ENCODE data around the gene CNTN4.

The CNTN4 gene

GRCh38 chr3:2961576-2961975 lies 862.9 kb downstream of the CNTN4 start:
- DNase-seq (ENCODE audit: low read depth), result no peak
- no peak overlapping the region for H3K4me3 ChIP-seq (ENCODE audit: control insufficient read depth, low read depth, low read length)
- no peak for TF ChIP-seq CTCF (conservative IDR thresholded peaks at IDR 0.05; ENCODE audit: control insufficient read depth, insufficient read depth, low read depth, low read length)

- no peak overlapping the region for H3K4me3 ChIP-seq (ENCODE audit: control insufficient read depth, low read depth, low read length)
- DNase-seq (ENCODE audit: low read depth), result no peak
- no peak for TF ChIP-seq CTCF (conservative IDR thresholded peaks at IDR 0.05; ENCODE audit: control insufficient read depth, insufficient read depth, low read depth, low read length)
These were observed 869.2 kb downstream of the CNTN4 start for GRCh38 chr3:2967871-2968270.

GRCh38 chr3:2968475-2968874 lies 869.8 kb downstream of the CNTN4 start:
- no peak for DNase-seq (ENCODE audit: low read depth)
- H3K4me3 ChIP-seq (ENCODE audit: control insufficient read depth, low read depth, low read length), result no peak overlapping the region
- TF ChIP-seq CTCF (conservative IDR thresholded peaks at IDR 0.05; ENCODE audit: control insufficient read depth, insufficient read depth, low read depth, low read length), result no peak

- TF ChIP-seq CTCF (conservative IDR thresholded peaks at IDR 0.05; ENCODE audit: control insufficient read depth, insufficient read depth, low read depth, low read length), result no peak
- DNase-seq (ENCODE audit: low read depth), result no peak
- H3K4me3 ChIP-seq (ENCODE audit: control insufficient read depth, low read depth, low read length), result no peak overlapping the region
These were observed 877.5 kb downstream of the CNTN4 start for GRCh38 chr3:2976212-2976611.

GRCh38 chr3:2976796-2977195 lies 878.1 kb downstream of the CNTN4 start:
- no peak overlapping the region for H3K4me3 ChIP-seq (ENCODE audit: control insufficient read depth, low read depth, low read length)
- TF ChIP-seq CTCF (conservative IDR thresholded peaks at IDR 0.05; ENCODE audit: control insufficient read depth, insufficient read depth, low read depth, low read length), result no peak
- DNase-seq (ENCODE audit: low read depth), result no peak

- no peak for TF ChIP-seq CTCF (conservative IDR thresholded peaks at IDR 0.05; ENCODE audit: control insufficient read depth, insufficient read depth, low read depth, low read length)
- no peak overlapping the region for H3K4me3 ChIP-seq (ENCODE audit: control insufficient read depth, low read depth, low read length)
- DNase-seq (ENCODE audit: low read depth), result no peak
These were observed 880.5 kb downstream of the CNTN4 start for GRCh38 chr3:2978977-2979732.
